ENCODE results near the gene TMEM240.
"Not testable (repeated sequence)": the region's sequence is repeated elsewhere in the genome, so short reads cannot be mapped to it uniquely, and the experiment has no call there.

The TMEM240 gene

GRCh38 chr1:1495461-1495975, 44.9 kb downstream of the TMEM240 start:
- H3K9me3 ChIP-seq (ENCODE audit: control insufficient read depth, insufficient read depth, low read length); H3K27me3 ChIP-seq (ENCODE audit: control insufficient read depth, insufficient read depth, low read length); H3K4me3 ChIP-seq (ENCODE audit: low read depth, low read length); H3K9ac ChIP-seq (ENCODE audit: low read depth, low read length); H3K4me1 ChIP-seq (ENCODE audit: control insufficient read depth, insufficient read depth, low read length): not testable (repeated sequence)
- H3K36me3 ChIP-seq (ENCODE audit: control insufficient read depth, insufficient read depth, low read length), result peaks cover 14% of the 10 kb centered on the region

- H3K27me3 ChIP-seq (ENCODE audit: control insufficient read depth, insufficient read depth, low read length), result not testable (repeated sequence)
Measured at GRCh38 chr1:1494311-1494710, 46.1 kb downstream of the TMEM240 start.

GRCh38 chr1:1491601-1492000, 48.8 kb downstream of the TMEM240 start:
- peaks cover 47% of the 10 kb centered on the region for H3K36me3 ChIP-seq (ENCODE audit: control insufficient read depth, insufficient read depth, low read length)
- no peak overlapping the region for H3K9ac ChIP-seq (ENCODE audit: low read depth, low read length)
- H3K9me3 ChIP-seq (ENCODE audit: control insufficient read depth, insufficient read depth, low read length), result no peaks in the 10 kb centered on the region
- no peak overlapping the region for H3K4me3 ChIP-seq (ENCODE audit: low read depth, low read length)
- no peaks in the 10 kb centered on the region for H3K4me1 ChIP-seq (ENCODE audit: control insufficient read depth, insufficient read depth, low read length)
- no peaks in the 10 kb centered on the region for H3K27me3 ChIP-seq (ENCODE audit: control insufficient read depth, insufficient read depth, low read length)

More at GRCh38 chr1:1494311-1494710, 46.1 kb downstream of the TMEM240 start:
- H3K4me3 ChIP-seq (ENCODE audit: low read depth, low read length); H3K9ac ChIP-seq (ENCODE audit: low read depth, low read length); H3K9me3 ChIP-seq (ENCODE audit: control insufficient read depth, insufficient read depth, low read length); H3K4me1 ChIP-seq (ENCODE audit: control insufficient read depth, insufficient read depth, low read length): not testable (repeated sequence)
- peaks cover 26% of the 10 kb centered on the region for H3K36me3 ChIP-seq (ENCODE audit: control insufficient read depth, insufficient read depth, low read length)

- Histone ChIP-seq H3K9me3 (ENCODE audit: control insufficient read depth, insufficient read depth, low read length) (no peaks in the 10 kb centered on the region), H3K4me3 (ENCODE audit: low read depth, low read length) (no peak overlapping the region), H3K36me3 (ENCODE audit: control insufficient read depth, insufficient read depth, low read length) (peaks cover 52% of the 10 kb centered on the region), H3K9ac (ENCODE audit: low read depth, low read length) (no peak overlapping the region), H3K4me1 (ENCODE audit: control insufficient read depth, insufficient read depth, low read length) (no peaks in the 10 kb centered on the region), H3K27me3 (ENCODE audit: control insufficient read depth, insufficient read depth, low read length) (no peaks in the 10 kb centered on the region)
Measured at GRCh38 chr1:1490633-1491230, 49.7 kb downstream of the TMEM240 start.

GRCh38 chr1:1489861-1490260, 50.6 kb downstream of the TMEM240 start:
- peaks cover 52% of the 10 kb centered on the region for H3K36me3 ChIP-seq (ENCODE audit: control insufficient read depth, insufficient read depth, low read length)
- H3K9me3 ChIP-seq (ENCODE audit: control insufficient read depth, insufficient read depth, low read length), result no peaks in the 10 kb centered on the region
- H3K4me3 ChIP-seq (ENCODE audit: low read depth, low read length), result no peak overlapping the region
- no peaks in the 10 kb centered on the region for H3K4me1 ChIP-seq (ENCODE audit: control insufficient read depth, insufficient read depth, low read length)
- H3K9ac ChIP-seq (ENCODE audit: low read depth, low read length), result no peak overlapping the region
- no peaks in the 10 kb centered on the region for H3K27me3 ChIP-seq (ENCODE audit: control insufficient read depth, insufficient read depth, low read length)

- H3K4me3 ChIP-seq (ENCODE audit: low read depth, low read length), result no peak overlapping the region
- peaks cover 52% of the 10 kb centered on the region for H3K36me3 ChIP-seq (ENCODE audit: control insufficient read depth, insufficient read depth, low read length)
- H3K9ac ChIP-seq (ENCODE audit: low read depth, low read length), result no peak overlapping the region
- no peaks in the 10 kb centered on the region for H3K9me3 ChIP-seq (ENCODE audit: control insufficient read depth, insufficient read depth, low read length)
- H3K4me1 ChIP-seq (ENCODE audit: control insufficient read depth, insufficient read depth, low read length), result no peaks in the 10 kb centered on the region
- H3K27me3 ChIP-seq (ENCODE audit: control insufficient read depth, insufficient read depth, low read length), result no peaks in the 10 kb centered on the region
Measured at GRCh38 chr1:1489231-1489630, 51.2 kb downstream of the TMEM240 start.

- no peaks in the 10 kb centered on the region for H3K4me1 ChIP-seq (ENCODE audit: control insufficient read depth, insufficient read depth, low read length)
- H3K27me3 ChIP-seq (ENCODE audit: control insufficient read depth, insufficient read depth, low read length), result no peaks in the 10 kb centered on the region
- H3K9me3 ChIP-seq (ENCODE audit: control insufficient read depth, insufficient read depth, low read length), result no peaks in the 10 kb centered on the region
- no peak overlapping the region for H3K4me3 ChIP-seq (ENCODE audit: low read depth, low read length)
- no peak overlapping the region for H3K9ac ChIP-seq (ENCODE audit: low read depth, low read length)
- peaks cover 63% of the 10 kb centered on the region for H3K36me3 ChIP-seq (ENCODE audit: control insufficient read depth, insufficient read depth, low read length)
Measured at GRCh38 chr1:1487701-1488100, 52.7 kb downstream of the TMEM240 start.

GRCh38 chr1:1485755-1486317, 54.6 kb downstream of the TMEM240 start:
- peaks cover 62% of the 10 kb centered on the region for H3K36me3 ChIP-seq (ENCODE audit: control insufficient read depth, insufficient read depth, low read length)
- not testable (repeated sequence) for H3K27me3 ChIP-seq (ENCODE audit: control insufficient read depth, insufficient read depth, low read length); H3K9ac ChIP-seq (ENCODE audit: low read depth, low read length); H3K4me3 ChIP-seq (ENCODE audit: low read depth, low read length); H3K4me1 ChIP-seq (ENCODE audit: control insufficient read depth, insufficient read depth, low read length); H3K9me3 ChIP-seq (ENCODE audit: control insufficient read depth, insufficient read depth, low read length)

GRCh38 chr1:1484976-1485750, 55.3 kb downstream of the TMEM240 start:
- H3K4me1 ChIP-seq (ENCODE audit: control insufficient read depth, insufficient read depth, low read length); H3K4me3 ChIP-seq (ENCODE audit: low read depth, low read length); H3K9me3 ChIP-seq (ENCODE audit: control insufficient read depth, insufficient read depth, low read length); H3K27me3 ChIP-seq (ENCODE audit: control insufficient read depth, insufficient read depth, low read length); H3K9ac ChIP-seq (ENCODE audit: low read depth, low read length): not testable (repeated sequence)
- H3K36me3 ChIP-seq (ENCODE audit: control insufficient read depth, insufficient read depth, low read length), result peaks cover 62% of the 10 kb centered on the region

Measured in iPS-15b (cell line).